ENCODE measurements around the gene OR6S1.

DNA sequence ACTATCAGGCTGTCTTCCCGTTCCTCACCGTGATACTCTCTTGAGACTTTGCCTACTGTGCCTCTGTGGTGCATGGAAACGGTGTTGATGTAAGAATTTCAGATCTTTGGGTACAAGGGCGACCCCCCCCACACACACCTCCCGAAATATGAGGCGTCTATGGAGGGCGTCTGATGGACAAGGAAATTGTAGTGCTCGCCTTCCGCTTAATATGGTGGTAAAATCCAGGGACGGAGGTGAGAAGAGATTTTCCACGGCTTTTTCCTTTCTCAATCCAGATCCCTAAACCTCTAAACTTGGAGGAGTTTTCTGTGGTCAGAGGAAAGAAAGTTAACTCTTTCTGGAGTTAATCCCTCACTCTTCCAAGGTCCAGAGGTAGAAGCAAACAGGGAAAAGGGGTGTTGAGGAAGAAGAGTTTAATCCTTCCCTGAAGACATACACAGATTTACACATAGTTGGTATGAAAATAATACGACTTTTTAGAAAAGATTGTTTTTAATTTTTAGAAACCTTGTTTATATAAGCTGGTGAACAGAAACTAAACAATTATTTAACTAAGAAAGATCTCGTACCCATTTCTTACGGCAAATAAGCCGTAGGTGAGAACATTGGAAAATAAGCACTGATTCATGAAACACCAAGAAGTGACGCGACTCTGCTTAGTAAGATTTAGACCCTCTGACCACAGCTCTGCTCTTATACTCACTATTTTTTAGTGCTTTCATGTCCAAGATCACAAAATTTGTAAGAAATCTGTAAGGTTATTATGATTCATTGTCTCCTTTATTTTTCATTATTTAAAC, 27.3 kb downstream of the OR6S1 start:
- TF ChIP-seq, protein P1, sequence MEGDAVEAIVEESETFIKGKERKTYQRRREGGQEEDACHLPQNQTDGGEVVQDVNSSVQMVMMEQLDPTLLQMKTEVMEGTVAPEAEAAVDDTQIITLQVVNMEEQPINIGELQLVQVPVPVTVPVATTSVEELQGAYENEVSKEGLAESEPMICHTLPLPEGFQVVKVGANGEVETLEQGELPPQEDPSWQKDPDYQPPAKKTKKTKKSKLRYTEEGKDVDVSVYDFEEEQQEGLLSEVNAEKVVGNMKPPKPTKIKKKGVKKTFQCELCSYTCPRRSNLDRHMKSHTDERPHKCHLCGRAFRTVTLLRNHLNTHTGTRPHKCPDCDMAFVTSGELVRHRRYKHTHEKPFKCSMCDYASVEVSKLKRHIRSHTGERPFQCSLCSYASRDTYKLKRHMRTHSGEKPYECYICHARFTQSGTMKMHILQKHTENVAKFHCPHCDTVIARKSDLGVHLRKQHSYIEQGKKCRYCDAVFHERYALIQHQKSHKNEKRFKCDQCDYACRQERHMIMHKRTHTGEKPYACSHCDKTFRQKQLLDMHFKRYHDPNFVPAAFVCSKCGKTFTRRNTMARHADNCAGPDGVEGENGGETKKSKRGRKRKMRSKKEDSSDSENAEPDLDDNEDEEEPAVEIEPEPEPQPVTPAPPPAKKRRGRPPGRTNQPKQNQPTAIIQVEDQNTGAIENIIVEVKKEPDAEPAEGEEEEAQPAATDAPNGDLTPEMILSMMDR (IDR thresholded peaks at IDR 0.05), result no peak
- TF ChIP-seq POLR2A (IDR thresholded peaks at IDR 0.05), result no peak
